COLO668 (cell line): ENCODE results near the gene TRMT44.
A peak's percentile ranks its signal among the peaks of the same experiment; 100 is the strongest.

Source experiments
- DNase-seq: peaks from one replicate; lab custom pipeline; 2025; ENCODE audit not compliant: unreplicated experiment; lab: John Stamatoyannopoulos, UW

TRMT44 gene

GRCh38 chr4:8440492-8441311 lies at the start of gene TRMT44, which contains the start of gene ACOX3:
TRMT44 (plus strand) TSS chr4:8440777; CDS start chr4:8440823, 46 bp downstream.
ACOX3 (minus strand) TSS chr4:8440723; CDS start chr4:8416521, 24,202 bp downstream.
- peak; percentile 85 for DNase-seq

- no peak for DNase-seq
Measured at GRCh38 chr4:8391071-8391470, 49.5 kb upstream of the TRMT44 start.

- DNase-seq = peak; percentile 21
Measured at GRCh38 chr4:8391972-8392371, 48.6 kb upstream of the TRMT44 start.

- DNase-seq = no peak
Measured at GRCh38 chr4:8392591-8393190, 47.9 kb upstream of the TRMT44 start.

- DNase-seq = no peak
Measured at GRCh38 chr4:8393593-8394038, 47.0 kb upstream of the TRMT44 start.

GRCh38 chr4:8394061-8394519 lies 46.5 kb upstream of the TRMT44 start:
- no peak for DNase-seq

- DNase-seq = no peak
Measured at GRCh38 chr4:8394806-8395205, 45.8 kb upstream of the TRMT44 start.

GRCh38 chr4:8395504-8396296 lies 44.9 kb upstream of the TRMT44 start:
- DNase-seq = no peak

GRCh38 chr4:8396762-8397406 lies 43.7 kb upstream of the TRMT44 start:
- no peak for DNase-seq

- DNase-seq = no peak
Measured at GRCh38 chr4:8398347-8398746, 42.2 kb upstream of the TRMT44 start.

- DNase-seq = no peak
Measured at GRCh38 chr4:8399298-8399697, 41.3 kb upstream of the TRMT44 start.

- no peak for DNase-seq
Measured at GRCh38 chr4:8400632-8401325, 39.8 kb upstream of the TRMT44 start.

- no peak for DNase-seq
Measured at GRCh38 chr4:8401665-8402064, 38.9 kb upstream of the TRMT44 start.

GRCh38 chr4:8402181-8402597 lies 38.4 kb upstream of the TRMT44 start:
- DNase-seq = no peak

- DNase-seq = no peak
Measured at GRCh38 chr4:8402640-8403039, 37.9 kb upstream of the TRMT44 start.

- peak; percentile 76 for DNase-seq
Measured at GRCh38 chr4:8403173-8403753, 37.3 kb upstream of the TRMT44 start.

GRCh38 chr4:8403976-8404375 lies 36.6 kb upstream of the TRMT44 start:
- no peak for DNase-seq

GRCh38 chr4:8404791-8405515 lies 35.6 kb upstream of the TRMT44 start:
- no peak for DNase-seq

- no peak for DNase-seq
Measured at GRCh38 chr4:8405516-8405875, 35.1 kb upstream of the TRMT44 start.
